Liver (tissue), 9 donors: ENCODE measurements around the gene ZACN. TPM values are rescaled to one million over a fixed set of nuclear protein-coding genes. Genes with fewer than 3 reads are reported as not detected.

ENCODE experiments used
- DNase-seq: peaks from one replicate; pipeline ENCODE4 v3.0.0-alpha.2; 2017; ENCODE audit warnings: low spot score
- H3K27ac ChIP-seq, 2 donors: one replicate each; pipeline ENCODE4 v1.7.0; 2013; ENCODE audit warnings: inconsistent platforms in 2 of 2, low read length in 2 of 2, control low read depth in 1 of 2, low read depth in 1 of 2, mild to moderate bottlenecking in 1 of 2
- H3K27me3 ChIP-seq, 4 donors: one replicate each; pipeline versions ENCODE4 v1.6.1 to v1.7.0; 2013; ENCODE audit warnings: low read length in 3 of 4, inconsistent platforms in 1 of 4, mild to moderate bottlenecking in 1 of 4, moderate library complexity in 1 of 4; ENCODE audit not compliant: control insufficient read depth in 4 of 4, insufficient read depth in 4 of 4
- H3K36me3 ChIP-seq, 4 donors: one replicate each; pipeline versions ENCODE4 v1.6.1 to v1.7.0; 2013; ENCODE audit warnings: low read length in 3 of 4, mild to moderate bottlenecking in 3 of 4, low read depth in 1 of 4, moderate library complexity in 1 of 4; ENCODE audit not compliant: control insufficient read depth in 4 of 4, insufficient read depth in 3 of 4
- H3K4me1 ChIP-seq, 4 donors: one replicate each; pipeline versions ENCODE4 v1.6.1 to v1.7.0; 2013; ENCODE audit warnings: low read length in 3 of 4, mild to moderate bottlenecking in 3 of 4, moderate library complexity in 1 of 4; ENCODE audit not compliant: control insufficient read depth in 4 of 4, insufficient read depth in 4 of 4
- H3K4me3 ChIP-seq, 3 donors: one replicate each; pipeline versions ENCODE4 v1.6.1 to v1.7.0; 2013; ENCODE audit warnings: low read length in 3 of 3, control low read depth in 1 of 3, low read depth in 1 of 3, mild to moderate bottlenecking in 1 of 3
- H3K9ac ChIP-seq, 2 donors: one replicate each; pipeline ENCODE4 v1.7.0; 2013; ENCODE audit warnings: low read length in 2 of 2, mild to moderate bottlenecking in 2 of 2, moderate library complexity in 2 of 2, control low read depth in 1 of 2, low read depth in 1 of 2
- H3K9me3 ChIP-seq, 4 donors: one replicate each; pipeline versions ENCODE4 v1.6.1 to v1.7.0; 2013; ENCODE audit warnings: low read length in 3 of 4; ENCODE audit not compliant: control insufficient read depth in 4 of 4
- EGR1 ChIP-seq, 2 donors: IDR thresholded peaks; 2 replicates each; pipeline ENCODE4 v1.6.1; 2016 to 2018; ENCODE audit warnings: antibody characterized with exemption in 2 of 2, low read depth in 2 of 2
- FOXA1 ChIP-seq: IDR thresholded peaks from 2 replicates; pipeline ENCODE4 v1.6.1; 2016; ENCODE audit warnings: antibody characterized with exemption
- FOXA2 ChIP-seq: IDR thresholded peaks from 2 replicates; pipeline ENCODE4 v1.6.1; 2016; ENCODE audit warnings: antibody characterized with exemption
- GABPA ChIP-seq, 2 donors: IDR thresholded peaks in 1 of 2; conservative IDR thresholded peaks in 1 of 2; 2 replicates each; pipeline ENCODE4 v1.6.1; 2016; ENCODE audit warnings: antibody characterized with exemption in 2 of 2, mild to moderate bottlenecking in 1 of 2, moderate library complexity in 1 of 2
- HNF4A ChIP-seq, 2 donors: conservative IDR thresholded peaks; 2 replicates each; pipeline ENCODE4 v1.6.1; 2016; ENCODE audit warnings: antibody characterized with exemption in 2 of 2, mild to moderate bottlenecking in 2 of 2
- HNF4G ChIP-seq: IDR thresholded peaks from 2 replicates; pipeline ENCODE4 v1.6.1; 2016; ENCODE audit warnings: antibody characterized with exemption
- JUND ChIP-seq, 2 donors: IDR thresholded peaks; 2 replicates each; pipeline ENCODE4 v1.6.1; 2016; ENCODE audit warnings: antibody characterized with exemption in 2 of 2
- NR2F2 ChIP-seq: IDR thresholded peaks from 2 replicates; pipeline ENCODE4 v1.6.1; 2016; ENCODE audit warnings: antibody characterized with exemption
- RXRA ChIP-seq, 2 donors: IDR thresholded peaks; 2 replicates each; pipeline ENCODE4 v1.6.1; 2017 to 2018; ENCODE audit warnings: antibody characterized with exemption in 2 of 2, mild to moderate bottlenecking in 1 of 2
- SP1 ChIP-seq: IDR thresholded peaks from 2 replicates; pipeline ENCODE4 v1.6.1; 2018; ENCODE audit warnings: antibody characterized with exemption, mild to moderate bottlenecking
- TAF1 ChIP-seq: conservative IDR thresholded peaks from 2 replicates; pipeline ENCODE4 v1.6.1; 2016; ENCODE audit warnings: antibody characterized with exemption, mild to moderate bottlenecking
- YY1 ChIP-seq: IDR thresholded peaks from 2 replicates; pipeline ENCODE4 v1.6.1; 2016; ENCODE audit warnings: antibody characterized with exemption, mild to moderate bottlenecking
- WGBS: extraction: QIAGEN DNeasy Blood & Tissue Kit; methylation state at CpG from one replicate; pipeline ENCODE4 v1.1.7; 2013; 5-methylcytosine and 5-hydroxymethylcytosine counted together
- polyA plus RNA-seq, 2 donors: library from polyadenylated mRNA; stranded (reverse) in 1 of 2; unstranded in 1 of 2; fragments of 200-250 nt in 1 of 2; fragments of >200 nt in 1 of 2; fragmentation: Nextera tagmentation in 1 of 2; extraction: Ambion mirVana in 1 of 2; gene quantifications; one replicate each; pipeline versions ENCODE4 v1.2.1 to v1.2.3, GENCODE V29; 2013 to 2015
- total RNA-seq, 2 donors: library from RNA; depleted of rRNA; stranded (reverse); fragments of >200 nt; gene quantifications; one replicate each; pipeline ENCODE4 v1.2.3, GENCODE V29; 2014
- TF ChIP-seq, protein P1 (sequence below): IDR thresholded peaks from 2 replicates; pipeline ENCODE4 v1.6.1; 2016; ENCODE audit warnings: antibody characterized with exemption
- TF ChIP-seq, protein P2 (sequence below): IDR thresholded peaks from 2 replicates; pipeline ENCODE4 v1.6.1; 2016; ENCODE audit warnings: antibody characterized with exemption
- TF ChIP-seq, protein P3 (sequence below): IDR thresholded peaks from 2 replicates; pipeline ENCODE4 v1.6.1; 2016; ENCODE audit warnings: antibody characterized with exemption
- TF ChIP-seq, protein P4 (sequence below): IDR thresholded peaks from 2 replicates; pipeline ENCODE4 v1.6.1; 2016; ENCODE audit warnings: antibody characterized with exemption, mild to moderate bottlenecking
- TF ChIP-seq, protein P5 (sequence below): fragments of 150-350 bp; IDR thresholded peaks from 2 replicates; pipeline ENCODE4 v1.5.1; 2017; ENCODE audit warnings: improper control_type of control experiment, low read depth, low read length; ENCODE audit not compliant: missing input control
- donor health status: healthy.
- donor health status: healthy.
- donor health status: healthy.
- donor health status: healthy.
- donor health status: healthy.

ZACN gene
- total and polyA plus RNA-seq, 4 donors = 0.35 to 1.9 TPM; not detected in 2

DNA sequence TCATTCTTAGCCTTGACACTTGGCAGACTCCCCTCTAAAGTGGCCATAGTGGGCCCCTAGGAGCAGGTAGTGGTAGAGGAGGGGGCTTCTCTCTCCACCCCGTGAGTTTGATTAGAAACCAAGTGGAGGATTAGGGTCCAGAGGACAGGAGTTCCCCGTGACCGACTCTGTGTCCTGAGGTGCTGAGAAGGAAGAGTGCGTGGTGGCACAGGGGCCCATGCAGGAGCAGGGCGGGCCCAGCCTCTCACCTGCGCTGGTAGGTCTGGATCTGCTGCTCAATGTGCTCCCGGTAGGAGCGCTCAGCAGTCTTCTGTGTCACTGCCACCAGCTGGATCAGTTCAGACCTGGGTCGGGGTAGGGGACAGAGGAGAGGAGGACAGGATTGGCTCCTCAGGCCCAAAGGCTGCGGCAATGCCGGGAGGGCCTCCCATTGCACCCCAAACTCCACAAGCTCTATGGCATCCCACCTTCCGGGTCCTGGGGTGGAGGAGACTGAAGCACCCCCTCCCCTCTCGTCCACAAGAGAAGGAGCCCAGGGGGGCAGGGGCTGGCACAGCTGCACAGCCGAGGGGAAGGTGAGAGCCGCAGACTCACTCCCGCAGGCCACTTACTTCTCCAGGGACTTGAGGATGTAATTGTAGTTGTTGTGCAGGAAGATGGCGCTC is 6.2 kb downstream of the ZACN start (continued):
- TF ChIP-seq RXRA (IDR thresholded peaks at IDR 0.05) (no peak), GABPA (IDR thresholded peaks at IDR 0.05 in 1 of 2, conservative IDR thresholded peaks at IDR 0.05 in 1 of 2) (no peak)
- TF ChIP-seq, protein P1, sequence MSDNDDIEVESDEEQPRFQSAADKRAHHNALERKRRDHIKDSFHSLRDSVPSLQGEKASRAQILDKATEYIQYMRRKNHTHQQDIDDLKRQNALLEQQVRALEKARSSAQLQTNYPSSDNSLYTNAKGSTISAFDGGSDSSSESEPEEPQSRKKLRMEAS = no peak
- TF ChIP-seq, protein P2, sequence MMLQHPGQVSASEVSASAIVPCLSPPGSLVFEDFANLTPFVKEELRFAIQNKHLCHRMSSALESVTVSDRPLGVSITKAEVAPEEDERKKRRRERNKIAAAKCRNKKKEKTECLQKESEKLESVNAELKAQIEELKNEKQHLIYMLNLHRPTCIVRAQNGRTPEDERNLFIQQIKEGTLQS = no peak

- peaks cover 17 to 68% (median 42%) of the 10 kb centered on the region in 4 donors for H3K36me3 ChIP-seq
- 93% methylated on average over 13 of the region's 13 CpGs for WGBS
Measured at GRCh38 chr17:76085731-76086366, 6.9 kb downstream of the ZACN start.

More at GRCh38 chr17:76085731-76086366, 6.9 kb downstream of the ZACN start:
- Histone ChIP-seq H3K27ac (no peak overlapping the region), H3K4me3 (no peak overlapping the region), H3K9ac (no peak overlapping the region), H3K27me3 (no peaks in the 10 kb centered on the region), H3K4me1 (no peaks in the 10 kb centered on the region), H3K9me3 (no peaks in the 10 kb centered on the region)
- TF ChIP-seq FOXA1 = no peak
- TF ChIP-seq HNF4A (conservative IDR thresholded peaks at IDR 0.05) = no peak
- no peak for TF ChIP-seq JUND (IDR thresholded peaks at IDR 0.05)
- no peak for TF ChIP-seq RXRA (IDR thresholded peaks at IDR 0.05)
- TF ChIP-seq HNF4G = no peak
- TF ChIP-seq GABPA (IDR thresholded peaks at IDR 0.05 in 1 of 2, conservative IDR thresholded peaks at IDR 0.05 in 1 of 2) = no peak
- TF ChIP-seq SP1 = no peak
- TF ChIP-seq, protein P1 = no peak
- no peak for TF ChIP-seq FOXA2
- TF ChIP-seq, protein P3, sequence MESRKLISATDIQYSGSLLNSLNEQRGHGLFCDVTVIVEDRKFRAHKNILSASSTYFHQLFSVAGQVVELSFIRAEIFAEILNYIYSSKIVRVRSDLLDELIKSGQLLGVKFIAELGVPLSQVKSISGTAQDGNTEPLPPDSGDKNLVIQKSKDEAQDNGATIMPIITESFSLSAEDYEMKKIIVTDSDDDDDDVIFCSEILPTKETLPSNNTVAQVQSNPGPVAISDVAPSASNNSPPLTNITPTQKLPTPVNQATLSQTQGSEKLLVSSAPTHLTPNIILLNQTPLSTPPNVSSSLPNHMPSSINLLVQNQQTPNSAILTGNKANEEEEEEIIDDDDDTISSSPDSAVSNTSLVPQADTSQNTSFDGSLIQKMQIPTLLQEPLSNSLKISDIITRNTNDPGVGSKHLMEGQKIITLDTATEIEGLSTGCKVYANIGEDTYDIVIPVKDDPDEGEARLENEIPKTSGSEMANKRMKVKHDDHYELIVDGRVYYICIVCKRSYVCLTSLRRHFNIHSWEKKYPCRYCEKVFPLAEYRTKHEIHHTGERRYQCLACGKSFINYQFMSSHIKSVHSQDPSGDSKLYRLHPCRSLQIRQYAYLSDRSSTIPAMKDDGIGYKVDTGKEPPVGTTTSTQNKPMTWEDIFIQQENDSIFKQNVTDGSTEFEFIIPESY = no peak
- TF ChIP-seq, protein P4, sequence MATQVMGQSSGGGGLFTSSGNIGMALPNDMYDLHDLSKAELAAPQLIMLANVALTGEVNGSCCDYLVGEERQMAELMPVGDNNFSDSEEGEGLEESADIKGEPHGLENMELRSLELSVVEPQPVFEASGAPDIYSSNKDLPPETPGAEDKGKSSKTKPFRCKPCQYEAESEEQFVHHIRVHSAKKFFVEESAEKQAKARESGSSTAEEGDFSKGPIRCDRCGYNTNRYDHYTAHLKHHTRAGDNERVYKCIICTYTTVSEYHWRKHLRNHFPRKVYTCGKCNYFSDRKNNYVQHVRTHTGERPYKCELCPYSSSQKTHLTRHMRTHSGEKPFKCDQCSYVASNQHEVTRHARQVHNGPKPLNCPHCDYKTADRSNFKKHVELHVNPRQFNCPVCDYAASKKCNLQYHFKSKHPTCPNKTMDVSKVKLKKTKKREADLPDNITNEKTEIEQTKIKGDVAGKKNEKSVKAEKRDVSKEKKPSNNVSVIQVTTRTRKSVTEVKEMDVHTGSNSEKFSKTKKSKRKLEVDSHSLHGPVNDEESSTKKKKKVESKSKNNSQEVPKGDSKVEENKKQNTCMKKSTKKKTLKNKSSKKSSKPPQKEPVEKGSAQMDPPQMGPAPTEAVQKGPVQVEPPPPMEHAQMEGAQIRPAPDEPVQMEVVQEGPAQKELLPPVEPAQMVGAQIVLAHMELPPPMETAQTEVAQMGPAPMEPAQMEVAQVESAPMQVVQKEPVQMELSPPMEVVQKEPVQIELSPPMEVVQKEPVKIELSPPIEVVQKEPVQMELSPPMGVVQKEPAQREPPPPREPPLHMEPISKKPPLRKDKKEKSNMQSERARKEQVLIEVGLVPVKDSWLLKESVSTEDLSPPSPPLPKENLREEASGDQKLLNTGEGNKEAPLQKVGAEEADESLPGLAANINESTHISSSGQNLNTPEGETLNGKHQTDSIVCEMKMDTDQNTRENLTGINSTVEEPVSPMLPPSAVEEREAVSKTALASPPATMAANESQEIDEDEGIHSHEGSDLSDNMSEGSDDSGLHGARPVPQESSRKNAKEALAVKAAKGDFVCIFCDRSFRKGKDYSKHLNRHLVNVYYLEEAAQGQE = no peak
- TF ChIP-seq, protein P5, sequence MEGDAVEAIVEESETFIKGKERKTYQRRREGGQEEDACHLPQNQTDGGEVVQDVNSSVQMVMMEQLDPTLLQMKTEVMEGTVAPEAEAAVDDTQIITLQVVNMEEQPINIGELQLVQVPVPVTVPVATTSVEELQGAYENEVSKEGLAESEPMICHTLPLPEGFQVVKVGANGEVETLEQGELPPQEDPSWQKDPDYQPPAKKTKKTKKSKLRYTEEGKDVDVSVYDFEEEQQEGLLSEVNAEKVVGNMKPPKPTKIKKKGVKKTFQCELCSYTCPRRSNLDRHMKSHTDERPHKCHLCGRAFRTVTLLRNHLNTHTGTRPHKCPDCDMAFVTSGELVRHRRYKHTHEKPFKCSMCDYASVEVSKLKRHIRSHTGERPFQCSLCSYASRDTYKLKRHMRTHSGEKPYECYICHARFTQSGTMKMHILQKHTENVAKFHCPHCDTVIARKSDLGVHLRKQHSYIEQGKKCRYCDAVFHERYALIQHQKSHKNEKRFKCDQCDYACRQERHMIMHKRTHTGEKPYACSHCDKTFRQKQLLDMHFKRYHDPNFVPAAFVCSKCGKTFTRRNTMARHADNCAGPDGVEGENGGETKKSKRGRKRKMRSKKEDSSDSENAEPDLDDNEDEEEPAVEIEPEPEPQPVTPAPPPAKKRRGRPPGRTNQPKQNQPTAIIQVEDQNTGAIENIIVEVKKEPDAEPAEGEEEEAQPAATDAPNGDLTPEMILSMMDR = no peak
- TF ChIP-seq YY1 = no peak
- no peak for TF ChIP-seq TAF1
- no peak for TF ChIP-seq NR2F2
- TF ChIP-seq, protein P2 = no peak
- TF ChIP-seq EGR1 (IDR thresholded peaks at IDR 0.05; ENCODE audit: low read depth in 2 of 2) = no peak
- DNase-seq = no peak
